HEK293 (cell line): ENCODE results near the gene TNFRSF11A.

Source experiments
- CTCF ChIA-PET: fragments of 350-600 bp; formaldehyde crosslinking; extraction: SDS; loops from one replicate; lab custom pipeline; 2021; ENCODE audit warnings: antibody characterized with exemption; lab: Yijun Ruan, JAX
- POLR2A ChIA-PET: fragments of 300-600 bp; formaldehyde crosslinking; extraction: SDS; loops from one replicate; lab custom pipeline; 2020; ENCODE audit warnings: antibody characterized with exemption, inconsistent platforms; lab: Yijun Ruan, JAX
- H3K27ac ChIP-seq: fragments of 200-500 bp; sonication (Bioruptor generic); 2 replicates; pipeline ENCODE4 v1.5.1; 2014; ENCODE audit warnings: low read depth, low read length, control low read depth, inconsistent platforms; ENCODE audit errors: extremely low read depth
- H3K36me3 ChIP-seq, 2 experiments: fragments of 200-500 bp in 1 of 2; sonication (Bioruptor generic) in 1 of 2; 1 replicate in 1 of 2; 2 replicates in 1 of 2; pipeline ENCODE4 v1.5.1; 2014 to 2017; ENCODE audit warnings: inconsistent platforms in 2 of 2, low read length in 2 of 2; ENCODE audit not compliant: control insufficient read depth in 2 of 2, insufficient read depth in 1 of 2
- H3K4me1 ChIP-seq: fragments of 200-500 bp; sonication (Bioruptor generic); 2 replicates; pipeline ENCODE4 v1.5.1; 2014; ENCODE audit warnings: mild to moderate bottlenecking, low read length, inconsistent platforms; ENCODE audit not compliant: control insufficient read depth, insufficient read depth
- H3K4me3 ChIP-seq: 2 replicates; pipeline ENCODE4 v1.5.1; 2011; ENCODE audit warnings: low read depth, mild to moderate bottlenecking, control low read depth, low read length, moderate library complexity
- H3K9me3 ChIP-seq: fragments of 200-500 bp; sonication (Bioruptor generic); 2 replicates; pipeline ENCODE4 v1.5.1; 2014; ENCODE audit warnings: low read depth, low read length, inconsistent platforms; ENCODE audit not compliant: control insufficient read depth, insufficient read depth
- CTCF ChIP-seq: fragments of 450-650 bp; formaldehyde crosslinking; IDR thresholded peaks from 2 replicates; pipeline ENCODE4 v1.5.1; 2016; ENCODE audit warnings: missing biosample characterization, missing genetic modification characterization
- FEZF1 ChIP-seq: fragments of 450-650 bp; formaldehyde crosslinking; IDR thresholded peaks from 2 replicates; pipeline ENCODE4 v1.5.1; 2016; ENCODE audit warnings: missing biosample characterization, missing genetic modification characterization
- GLI2 ChIP-seq: fragments of 450-650 bp; formaldehyde crosslinking; IDR thresholded peaks from 2 replicates; pipeline ENCODE4; 2017; ENCODE audit warnings: missing biosample characterization, missing genetic modification characterization, low read depth, borderline replicate concordance
- HOXA7 ChIP-seq: sonication (generic); formaldehyde crosslinking; IDR thresholded peaks from 2 replicates; pipeline ENCODE4 v1.8.1; 2022; ENCODE audit warnings: missing genetic modification reagents, borderline replicate concordance
- KLF1 ChIP-seq: fragments of 450-650 bp; formaldehyde crosslinking; IDR thresholded peaks from 2 replicates; pipeline ENCODE4 v1.5.1; 2016; ENCODE audit warnings: missing biosample characterization, missing genetic modification characterization
- MEIS1 ChIP-seq: sonication (generic); formaldehyde crosslinking; IDR thresholded peaks from 2 replicates; pipeline ENCODE4 v1.8.1; 2022; ENCODE audit warnings: missing genetic modification reagents, mild to moderate bottlenecking, borderline replicate concordance
- PRDM4 ChIP-seq: fragments of 450-650 bp; formaldehyde crosslinking; IDR thresholded peaks from 2 replicates; pipeline ENCODE4 v1.5.1; 2017; ENCODE audit warnings: missing biosample characterization, missing genetic modification characterization
- SCRT2 ChIP-seq: fragments of 450-650 bp; formaldehyde crosslinking; IDR thresholded peaks from 2 replicates; pipeline ENCODE4 v1.5.1; 2016; ENCODE audit warnings: missing biosample characterization, missing genetic modification characterization
- SETDB1 ChIP-seq: IDR thresholded peaks from one replicate; pipeline ENCODE4 v1.6.1; 2017; ENCODE audit warnings: mild to moderate bottlenecking, low read length, moderate library complexity, mixed read lengths; ENCODE audit not compliant: insufficient read length
- SP3 ChIP-seq: fragments of 450-650 bp; formaldehyde crosslinking; IDR thresholded peaks from 2 replicates; pipeline ENCODE4 v1.5.1; 2016; ENCODE audit warnings: missing biosample characterization, missing genetic modification characterization
- YY2 ChIP-seq: fragments of 450-650 bp; formaldehyde crosslinking; IDR thresholded peaks from 2 replicates; pipeline ENCODE4 v1.5.1; 2016; ENCODE audit warnings: missing biosample characterization, missing genetic modification characterization
- ZBTB44 ChIP-seq: fragments of 450-650 bp; IDR thresholded peaks from 2 replicates; pipeline ENCODE4 v1.5.1; 2018; ENCODE audit warnings: missing biosample characterization, mild to moderate bottlenecking, missing genetic modification characterization
- ZBTB49 ChIP-seq: fragments of 450-650 bp; formaldehyde crosslinking; IDR thresholded peaks from 2 replicates; pipeline ENCODE4 v1.5.1; 2016; ENCODE audit warnings: missing biosample characterization, missing genetic modification characterization, low read depth
- ZFP37 ChIP-seq: fragments of 450-650 bp; formaldehyde crosslinking; IDR thresholded peaks from 2 replicates; pipeline ENCODE4 v1.5.1; 2016; ENCODE audit warnings: missing biosample characterization, missing genetic modification characterization
- ZIC2 ChIP-seq: fragments of 450-650 bp; formaldehyde crosslinking; IDR thresholded peaks from 2 replicates; pipeline ENCODE4 v1.5.1; 2016; ENCODE audit warnings: missing biosample characterization, missing genetic modification characterization
- ZNF248 ChIP-seq: fragments of 450-650 bp; formaldehyde crosslinking; IDR thresholded peaks from 2 replicates; pipeline ENCODE4 v1.5.1; 2017; ENCODE audit warnings: missing biosample characterization, missing genetic modification characterization
- ZNF274 ChIP-seq, 2 experiments: fragments of 200-500 bp in 1 of 2; fragments of 450-650 bp in 1 of 2; sonication (Bioruptor generic) in 1 of 2; formaldehyde crosslinking in 1 of 2; IDR thresholded peaks; 2 replicates each; pipeline versions ENCODE4 v1.5.1 to v1.6.1; 2014 to 2016; ENCODE audit warnings: borderline replicate concordance in 1 of 2, inconsistent platforms in 1 of 2, low read length in 1 of 2, missing biosample characterization in 1 of 2, missing genetic modification characterization in 1 of 2
- ZNF280C ChIP-seq: fragments of 450-650 bp; formaldehyde crosslinking; IDR thresholded peaks from 2 replicates; pipeline ENCODE4 v1.5.1; 2016; ENCODE audit warnings: missing biosample characterization, missing genetic modification characterization
- ZNF544 ChIP-seq: fragments of 450-650 bp; formaldehyde crosslinking; IDR thresholded peaks from 2 replicates; pipeline ENCODE4 v1.5.0; 2017; ENCODE audit warnings: missing biosample characterization, missing genetic modification characterization
- ZNF639 ChIP-seq: fragments of 450-650 bp; formaldehyde crosslinking; IDR thresholded peaks from 2 replicates; pipeline ENCODE4 v1.5.1; 2016; ENCODE audit warnings: missing biosample characterization, missing genetic modification characterization
- ZSCAN30 ChIP-seq: fragments of 450-650 bp; IDR thresholded peaks from 2 replicates; pipeline ENCODE4 v1.5.1; 2018; ENCODE audit warnings: missing biosample characterization, mild to moderate bottlenecking, missing genetic modification characterization, moderate library complexity

The TNFRSF11A gene

GRCh38 chr18:62279561-62279960 is 45.5 kb upstream of the TNFRSF11A start:
- H3K4me3 ChIP-seq: no peak overlapping the region
- peaks cover 14 to 24% of the 10 kb centered on the region in 2 experiments for H3K36me3 ChIP-seq
- CTCF ChIA-PET: no interaction called here
- POLR2A ChIA-PET: no interaction called here
- TF ChIP-seq ZNF248 (tag by site-specific recombination): no peak
- TF ChIP-seq PRDM4 (tag by site-specific recombination): no peak
- no peak for TF ChIP-seq MEIS1
- TF ChIP-seq CTCF: no peak
- no peak for TF ChIP-seq GLI2 (tag by site-specific recombination)
- TF ChIP-seq YY2: no peak
- TF ChIP-seq SP3: no peak
- TF ChIP-seq ZBTB44 (tag by site-specific recombination): no peak
- TF ChIP-seq ZBTB49: no peak
- no peak for TF ChIP-seq ZNF544
- TF ChIP-seq ZFP37 (tag by site-specific recombination): no peak
- TF ChIP-seq KLF1: no peak
- TF ChIP-seq SETDB1: no peak
- no peak for TF ChIP-seq ZNF280C (tag by site-specific recombination)
- no peak overlapping the region for H3K27ac ChIP-seq
- H3K9me3 ChIP-seq: no peaks in the 10 kb centered on the region
- no peaks in the 10 kb centered on the region for H3K4me1 ChIP-seq

- CTCF ChIA-PET: no interaction called here
- no peak for TF ChIP-seq HOXA7 (CRISPR knock-in tag)
- no peak for TF ChIP-seq ZNF639 (tag by site-specific recombination)
- no peak for TF ChIP-seq FEZF1
- TF ChIP-seq ZSCAN30 (tag by site-specific recombination): no peak
- no peak for TF ChIP-seq SCRT2 (tag by site-specific recombination)
- no peak for TF ChIP-seq SETDB1
- no peak for TF ChIP-seq ZIC2 (tag by site-specific recombination)
- no peak for TF ChIP-seq ZNF274 (IDR thresholded peaks at IDR 0.05; ENCODE audit: low read length)
- TF ChIP-seq ZNF274 (tag by site-specific recombination; IDR thresholded peaks at IDR 0.05; ENCODE audit: borderline replicate concordance): no peak
- Histone ChIP-seq H3K36me3 (peaks cover 11 to 24% of the 10 kb centered on the region in 2 experiments), H3K4me1 (no peaks in the 10 kb centered on the region), H3K27ac (no peak overlapping the region), H3K4me3 (no peak overlapping the region), H3K9me3 (no peaks in the 10 kb centered on the region)
- POLR2A ChIA-PET: no interaction called here
Measured at GRCh38 chr18:62280058-62280457, 45.1 kb upstream of the TNFRSF11A start.
